GM12878 (cell line): ENCODE results near the gene COL1A1.

Source experiments
- NBN ChIP-seq: fragments of 450-650 bp; IDR thresholded peaks from 2 replicates; pipeline ENCODE4 v1.6.1; 2016
- NR2C2 ChIP-seq: IDR thresholded peaks from 2 replicates; pipeline ENCODE4 v1.6.1; 2011; ENCODE audit warnings: borderline replicate concordance, low read depth; ENCODE audit not compliant: control insufficient read depth, insufficient read length
- PAX8 ChIP-seq: fragments of 450-650 bp; IDR thresholded peaks from 2 replicates; pipeline ENCODE4 v1.6.1; 2017; ENCODE audit warnings: mild to moderate bottlenecking, moderate library complexity
- POLR2AphosphoS5 ChIP-seq: IDR thresholded peaks from 2 replicates; pipeline ENCODE4 v1.6.1; 2011; ENCODE audit warnings: mild to moderate bottlenecking, low read length, inconsistent platforms
- RBBP5 ChIP-seq: fragments of 200-600 bp; sonication (generic); conservative IDR thresholded peaks from 2 replicates; pipeline ENCODE4 v1.6.1; 2016
- TARDBP ChIP-seq: IDR thresholded peaks from 2 replicates; pipeline ENCODE4 v1.6.1; 2016; ENCODE audit warnings: borderline replicate concordance
- YY1 ChIP-seq: IDR thresholded peaks from 2 replicates; pipeline ENCODE4 v1.6.1; 2011; ENCODE audit warnings: low read depth, mild to moderate bottlenecking, low read length
- ZNF384 ChIP-seq: IDR thresholded peaks from 2 replicates; pipeline ENCODE4 v1.6.1; 2012; ENCODE audit warnings: low read depth, mild to moderate bottlenecking, low read length, improper control_type of control experiment, borderline replicate concordance
- TF ChIP-seq, protein P1 (sequence below), 3 experiments: IDR thresholded peaks in 2 of 3; conservative IDR thresholded peaks in 1 of 3; 2 replicates each; pipeline ENCODE4 v1.5.1; 2011; ENCODE audit warnings: low read depth in 3 of 3, low read length in 3 of 3, mild to moderate bottlenecking in 3 of 3, control low read depth in 2 of 3, moderate library complexity in 2 of 3, inconsistent platforms in 1 of 3, mixed read lengths in 1 of 3; ENCODE audit not compliant: control insufficient read depth in 2 of 3, insufficient read depth in 1 of 3; ENCODE audit errors: extremely low read depth in 1 of 3

- TF ChIP-seq YY1: no peak
- TF ChIP-seq NR2C2: no peak
- no peak for TF ChIP-seq POLR2AphosphoS5
- TF ChIP-seq NBN: no peak
- TF ChIP-seq TARDBP: no peak
- TF ChIP-seq, protein P1, sequence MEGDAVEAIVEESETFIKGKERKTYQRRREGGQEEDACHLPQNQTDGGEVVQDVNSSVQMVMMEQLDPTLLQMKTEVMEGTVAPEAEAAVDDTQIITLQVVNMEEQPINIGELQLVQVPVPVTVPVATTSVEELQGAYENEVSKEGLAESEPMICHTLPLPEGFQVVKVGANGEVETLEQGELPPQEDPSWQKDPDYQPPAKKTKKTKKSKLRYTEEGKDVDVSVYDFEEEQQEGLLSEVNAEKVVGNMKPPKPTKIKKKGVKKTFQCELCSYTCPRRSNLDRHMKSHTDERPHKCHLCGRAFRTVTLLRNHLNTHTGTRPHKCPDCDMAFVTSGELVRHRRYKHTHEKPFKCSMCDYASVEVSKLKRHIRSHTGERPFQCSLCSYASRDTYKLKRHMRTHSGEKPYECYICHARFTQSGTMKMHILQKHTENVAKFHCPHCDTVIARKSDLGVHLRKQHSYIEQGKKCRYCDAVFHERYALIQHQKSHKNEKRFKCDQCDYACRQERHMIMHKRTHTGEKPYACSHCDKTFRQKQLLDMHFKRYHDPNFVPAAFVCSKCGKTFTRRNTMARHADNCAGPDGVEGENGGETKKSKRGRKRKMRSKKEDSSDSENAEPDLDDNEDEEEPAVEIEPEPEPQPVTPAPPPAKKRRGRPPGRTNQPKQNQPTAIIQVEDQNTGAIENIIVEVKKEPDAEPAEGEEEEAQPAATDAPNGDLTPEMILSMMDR (IDR thresholded peaks at IDR 0.05 in 2 of 3, conservative IDR thresholded peaks at IDR 0.05 in 1 of 3; ENCODE audit: control insufficient read depth in 2 of 3, extremely low read depth in 1 of 3, insufficient read depth in 1 of 3, low read depth in 3 of 3, low read length in 3 of 3): no peak
- TF ChIP-seq ZNF384: no peak
- no peak for TF ChIP-seq PAX8
- no peak for TF ChIP-seq RBBP5
These were observed 19.4 kb upstream of the COL1A1 start for GRCh38 chr17:50220811-50221210.
